ENCODE results near the gene DOK7.

DNA sequence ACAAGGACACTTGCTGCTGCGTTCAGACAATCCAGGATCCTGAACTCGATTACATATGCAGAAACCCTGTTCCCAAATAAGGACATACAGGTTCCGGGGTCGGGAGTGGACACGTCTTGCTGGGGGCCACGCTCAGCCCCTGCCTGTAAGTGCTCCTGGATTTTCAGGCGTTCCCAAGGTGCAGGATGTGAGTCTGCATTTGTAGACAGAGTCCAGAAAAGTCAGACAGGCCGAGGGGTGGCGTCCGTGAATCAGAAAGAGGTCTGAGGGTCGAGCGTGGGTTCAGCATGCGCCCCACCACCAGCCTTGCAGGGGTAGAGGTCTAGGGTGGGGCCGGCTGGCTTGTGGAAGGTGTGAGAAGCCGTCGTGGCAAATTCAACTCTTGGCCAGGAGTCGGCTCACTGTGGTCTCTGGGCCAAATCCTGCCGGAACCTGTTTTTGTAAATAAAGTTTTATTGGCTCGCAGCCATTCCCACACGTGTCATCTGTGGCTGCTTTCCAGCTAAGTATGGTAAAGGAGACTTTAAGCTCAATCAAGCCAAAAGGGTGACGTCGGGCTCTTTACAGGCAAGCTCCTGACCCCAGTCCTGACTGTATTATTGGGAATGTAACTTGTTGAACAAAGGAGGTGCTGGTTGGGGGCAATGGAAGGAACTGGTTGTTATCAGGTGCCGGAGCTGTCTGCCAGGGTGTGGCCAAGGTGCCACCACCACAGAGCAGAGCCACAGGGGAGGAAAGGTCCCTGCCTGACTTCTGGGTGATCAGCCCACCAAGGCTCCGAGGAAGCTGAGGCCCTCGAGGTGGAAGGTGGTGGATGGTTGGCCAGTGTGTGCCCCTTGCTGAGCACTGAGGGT is 7.4 kb downstream of the DOK7 start:
- TF ChIP-seq, protein P1, sequence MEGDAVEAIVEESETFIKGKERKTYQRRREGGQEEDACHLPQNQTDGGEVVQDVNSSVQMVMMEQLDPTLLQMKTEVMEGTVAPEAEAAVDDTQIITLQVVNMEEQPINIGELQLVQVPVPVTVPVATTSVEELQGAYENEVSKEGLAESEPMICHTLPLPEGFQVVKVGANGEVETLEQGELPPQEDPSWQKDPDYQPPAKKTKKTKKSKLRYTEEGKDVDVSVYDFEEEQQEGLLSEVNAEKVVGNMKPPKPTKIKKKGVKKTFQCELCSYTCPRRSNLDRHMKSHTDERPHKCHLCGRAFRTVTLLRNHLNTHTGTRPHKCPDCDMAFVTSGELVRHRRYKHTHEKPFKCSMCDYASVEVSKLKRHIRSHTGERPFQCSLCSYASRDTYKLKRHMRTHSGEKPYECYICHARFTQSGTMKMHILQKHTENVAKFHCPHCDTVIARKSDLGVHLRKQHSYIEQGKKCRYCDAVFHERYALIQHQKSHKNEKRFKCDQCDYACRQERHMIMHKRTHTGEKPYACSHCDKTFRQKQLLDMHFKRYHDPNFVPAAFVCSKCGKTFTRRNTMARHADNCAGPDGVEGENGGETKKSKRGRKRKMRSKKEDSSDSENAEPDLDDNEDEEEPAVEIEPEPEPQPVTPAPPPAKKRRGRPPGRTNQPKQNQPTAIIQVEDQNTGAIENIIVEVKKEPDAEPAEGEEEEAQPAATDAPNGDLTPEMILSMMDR (conservative IDR thresholded peaks at IDR 0.05) = no peak
- TF ChIP-seq EZH2 (IDR thresholded peaks at IDR 0.05; ENCODE audit: low read depth) = no peak

All from PC-9 (cell line).